ENCODE measurements around the gene UNC45A.

UNC45A gene

GRCh38 chr15:90936823-90937222 is 1.7 kb downstream of the UNC45A start:
- Histone ChIP-seq H3K4me1 (ENCODE audit: control insufficient read depth, insufficient read depth, low read depth, low read length) (peaks cover 24% of the 10 kb centered on the region), H3K4me2 (ENCODE audit: low read length, poor library complexity, severe bottlenecking) (no peak overlapping the region), H4K8ac (ENCODE audit: low read length) (no peak overlapping the region), H3K23ac (ENCODE audit: low read length in 2 of 2) (no peak overlapping the region), H3K36me3 (ENCODE audit: control insufficient read depth in 1 of 2, insufficient read depth in 2 of 2, low read depth in 1 of 2, low read length in 2 of 2) (peaks cover 35 to 48% of the 10 kb centered on the region in 2 experiments), H3K79me1 (replicated peaks; ENCODE audit: low read length, poor library complexity, severe bottlenecking) (peaks cover 39% of the 10 kb centered on the region), H4K91ac (ENCODE audit: low read length) (no peak overlapping the region), H3K14ac (ENCODE audit: low read length in 2 of 2) (no peak overlapping the region), H3K18ac (ENCODE audit: low read depth in 1 of 2, low read length in 2 of 2) (no peak overlapping the region), H3K4me3 (ENCODE audit: insufficient read depth in 1 of 2, low read depth in 1 of 2, low read length in 2 of 2) (peak overlapping the region in 1 of 2 experiments; percentile 93), H2AK5ac (ENCODE audit: low read length, severe bottlenecking) (no peak overlapping the region), H2AFZ (ENCODE audit: low read depth, low read length) (no peak overlapping the region), H3K9ac (ENCODE audit: low read length) (peak overlapping the region; percentile 95), H2BK15ac (ENCODE audit: low read depth, poor library complexity, severe bottlenecking) (no peak overlapping the region), H3K9me3 (ENCODE audit: control insufficient read depth, low read length) (no peaks in the 10 kb centered on the region), H3K4ac (ENCODE audit: low read depth in 1 of 2, low read length in 2 of 2) (no peak overlapping the region), H2BK12ac (ENCODE audit: low read length in 2 of 2) (no peak overlapping the region), H3K27me3 (ENCODE audit: control insufficient read depth in 1 of 2, insufficient read depth in 1 of 2, low read length in 2 of 2) (no peaks in the 10 kb centered on the region), H2BK120ac (ENCODE audit: low read depth, low read length) (no peak overlapping the region), H2BK5ac (ENCODE audit: low read depth, low read length, poor library complexity, severe bottlenecking) (no peak overlapping the region), H3K27ac (ENCODE audit: low read length, poor library complexity, severe bottlenecking) (no peak overlapping the region)
- DNase-seq = no peak
- 90% methylated on average over 1 of the region's 1 CpG for WGBS

- Histone ChIP-seq H4K91ac (ENCODE audit: low read length) (no peak overlapping the region), H3K23ac (ENCODE audit: low read length in 2 of 2) (no peak overlapping the region), H3K9ac (ENCODE audit: low read length) (peak overlapping the region; percentile 22), H3K27me3 (ENCODE audit: control insufficient read depth in 1 of 2, insufficient read depth in 1 of 2, low read length in 2 of 2) (no peaks in the 10 kb centered on the region), H3K4me3 (ENCODE audit: insufficient read depth in 1 of 2, low read depth in 1 of 2, low read length in 2 of 2) (no peak overlapping the region), H3K4ac (ENCODE audit: low read depth in 1 of 2, low read length in 2 of 2) (no peak overlapping the region), H3K14ac (ENCODE audit: low read length in 2 of 2) (no peak overlapping the region), H3K27ac (ENCODE audit: low read length, poor library complexity, severe bottlenecking) (no peak overlapping the region), H3K36me3 (ENCODE audit: control insufficient read depth in 1 of 2, insufficient read depth in 2 of 2, low read depth in 1 of 2, low read length in 2 of 2) (peaks cover 50 to 63% of the 10 kb centered on the region in 2 experiments), H2BK12ac (ENCODE audit: low read length in 2 of 2) (no peak overlapping the region), H2AFZ (ENCODE audit: low read depth, low read length) (no peak overlapping the region), H3K79me1 (replicated peaks; ENCODE audit: low read length, poor library complexity, severe bottlenecking) (peaks cover 48% of the 10 kb centered on the region), H3K4me2 (ENCODE audit: low read length, poor library complexity, severe bottlenecking) (no peak overlapping the region), H4K8ac (ENCODE audit: low read length) (no peak overlapping the region), H3K9me3 (ENCODE audit: control insufficient read depth, low read length) (no peaks in the 10 kb centered on the region), H2AK5ac (ENCODE audit: low read length, severe bottlenecking) (no peak overlapping the region), H3K4me1 (ENCODE audit: control insufficient read depth, insufficient read depth, low read depth, low read length) (peaks cover 20% of the 10 kb centered on the region), H3K18ac (ENCODE audit: low read depth in 1 of 2, low read length in 2 of 2) (no peak overlapping the region), H2BK5ac (ENCODE audit: low read depth, low read length, poor library complexity, severe bottlenecking) (no peak overlapping the region), H2BK15ac (ENCODE audit: low read depth, poor library complexity, severe bottlenecking) (no peak overlapping the region), H2BK120ac (ENCODE audit: low read depth, low read length) (no peak overlapping the region)
- 93% methylated on average over 5 of the region's 5 CpGs for WGBS
- DNase-seq = no peak
These were observed 3.2 kb downstream of the UNC45A start for GRCh38 chr15:90938261-90938660.

GRCh38 chr15:90939756-90940155 is 4.7 kb downstream of the UNC45A start:
- no peak overlapping the region for H2BK5ac ChIP-seq (ENCODE audit: low read depth, low read length, poor library complexity, severe bottlenecking)
- H3K79me1 ChIP-seq (replicated peaks; ENCODE audit: low read length, poor library complexity, severe bottlenecking) = peaks cover 48% of the 10 kb centered on the region
- no peak overlapping the region for H2AK5ac ChIP-seq (ENCODE audit: low read length, severe bottlenecking)
- H3K23ac ChIP-seq (ENCODE audit: low read length in 2 of 2) = no peak overlapping the region
- H3K36me3 ChIP-seq (ENCODE audit: control insufficient read depth in 1 of 2, insufficient read depth in 2 of 2, low read depth in 1 of 2, low read length in 2 of 2) = peaks cover 63 to 78% of the 10 kb centered on the region in 2 experiments
- no peaks in the 10 kb centered on the region for H3K27me3 ChIP-seq (ENCODE audit: control insufficient read depth in 1 of 2, insufficient read depth in 1 of 2, low read length in 2 of 2)
- H3K27ac ChIP-seq (ENCODE audit: low read length, poor library complexity, severe bottlenecking) = no peak overlapping the region
- H3K4me2 ChIP-seq (ENCODE audit: low read length, poor library complexity, severe bottlenecking) = no peak overlapping the region
- H3K14ac ChIP-seq (ENCODE audit: low read length in 2 of 2) = no peak overlapping the region
- H4K8ac ChIP-seq (ENCODE audit: low read length) = no peak overlapping the region
- no peak for DNase-seq
- H3K9me3 ChIP-seq (ENCODE audit: control insufficient read depth, low read length) = no peaks in the 10 kb centered on the region
- H3K9ac ChIP-seq (ENCODE audit: low read length) = no peak overlapping the region
- no peak overlapping the region for H2BK120ac ChIP-seq (ENCODE audit: low read depth, low read length)
- no peak overlapping the region for H4K91ac ChIP-seq (ENCODE audit: low read length)
- no peak overlapping the region for H3K18ac ChIP-seq (ENCODE audit: low read depth in 1 of 2, low read length in 2 of 2)
- no peak overlapping the region for H3K4ac ChIP-seq (ENCODE audit: low read depth in 1 of 2, low read length in 2 of 2)
- no peak overlapping the region for H3K4me3 ChIP-seq (ENCODE audit: insufficient read depth in 1 of 2, low read depth in 1 of 2, low read length in 2 of 2)
- no peak overlapping the region for H2AFZ ChIP-seq (ENCODE audit: low read depth, low read length)
- WGBS = 82% methylated on average over 7 of the region's 7 CpGs
- no peak overlapping the region for H2BK12ac ChIP-seq (ENCODE audit: low read length in 2 of 2)
- no peak overlapping the region for H2BK15ac ChIP-seq (ENCODE audit: low read depth, poor library complexity, severe bottlenecking)
- H3K4me1 ChIP-seq (ENCODE audit: control insufficient read depth, insufficient read depth, low read depth, low read length) = peaks cover 17% of the 10 kb centered on the region

GRCh38 chr15:90941038-90941437 is 6.0 kb downstream of the UNC45A start:
- peaks cover 45% of the 10 kb centered on the region for H3K79me1 ChIP-seq (replicated peaks; ENCODE audit: low read length, poor library complexity, severe bottlenecking)
- peak overlapping the region in 1 of 2 experiments; percentile 6 for H2BK12ac ChIP-seq (ENCODE audit: low read length in 2 of 2)
- no peaks in the 10 kb centered on the region for H3K9me3 ChIP-seq (ENCODE audit: control insufficient read depth, low read length)
- no peak overlapping the region for H2BK15ac ChIP-seq (ENCODE audit: low read depth, poor library complexity, severe bottlenecking)
- no peak overlapping the region for H3K4me3 ChIP-seq (ENCODE audit: insufficient read depth in 1 of 2, low read depth in 1 of 2, low read length in 2 of 2)
- no peak overlapping the region for H3K4me2 ChIP-seq (ENCODE audit: low read length, poor library complexity, severe bottlenecking)
- no peak overlapping the region for H3K23ac ChIP-seq (ENCODE audit: low read length in 2 of 2)
- DNase-seq = no peak
- 98% methylated on average over 4 of the region's 4 CpGs for WGBS
- H3K27me3 ChIP-seq (ENCODE audit: control insufficient read depth in 1 of 2, insufficient read depth in 1 of 2, low read length in 2 of 2) = no peaks in the 10 kb centered on the region
- H2AK5ac ChIP-seq (ENCODE audit: low read length, severe bottlenecking) = no peak overlapping the region
- no peak overlapping the region for H2BK120ac ChIP-seq (ENCODE audit: low read depth, low read length)
- H4K91ac ChIP-seq (ENCODE audit: low read length) = no peak overlapping the region
- H4K8ac ChIP-seq (ENCODE audit: low read length) = no peak overlapping the region
- H3K4me1 ChIP-seq (ENCODE audit: control insufficient read depth, insufficient read depth, low read depth, low read length) = peaks cover 10% of the 10 kb centered on the region
- H3K27ac ChIP-seq (ENCODE audit: low read length, poor library complexity, severe bottlenecking) = no peak overlapping the region
- no peak overlapping the region for H3K18ac ChIP-seq (ENCODE audit: low read depth in 1 of 2, low read length in 2 of 2)
- H2AFZ ChIP-seq (ENCODE audit: low read depth, low read length) = no peak overlapping the region
- no peak overlapping the region for H3K9ac ChIP-seq (ENCODE audit: low read length)
- H3K14ac ChIP-seq (ENCODE audit: low read length in 2 of 2) = no peak overlapping the region
- H2BK5ac ChIP-seq (ENCODE audit: low read depth, low read length, poor library complexity, severe bottlenecking) = no peak overlapping the region
- peaks cover 70 to 83% of the 10 kb centered on the region in 2 experiments for H3K36me3 ChIP-seq (ENCODE audit: control insufficient read depth in 1 of 2, insufficient read depth in 2 of 2, low read depth in 1 of 2, low read length in 2 of 2)
- H3K4ac ChIP-seq (ENCODE audit: low read depth in 1 of 2, low read length in 2 of 2) = no peak overlapping the region
